HepG2 (cell line): ENCODE results near the gene YLPM1. TPM values are rescaled to one million over a fixed set of nuclear protein-coding genes. Genes with fewer than 3 reads are reported as not detected.

Source experiments
- ATAC-seq: fragments of 200-7000 bp; cut with Tn5 transposase; 3 replicates; pipeline ENCODE4 v1.9.1; 2020; ENCODE audit warnings: mild to moderate bottlenecking, moderate library complexity
- BruUV-seq: library from RNA; stranded (reverse); fragments of 400-500 nt; replicated peaks from 2 replicates; lab custom pipeline; 2021; lab: Mats Ljungman, UMichigan
- CTCF ChIA-PET: fragments of 300-600 bp; formaldehyde crosslinking; extraction: SDS; loops from one replicate; lab custom pipeline; 2021; ENCODE audit warnings: low total read pairs, inconsistent platforms, low intra/inter-chr PET ratio; lab: Yijun Ruan, JAX
- POLR2A ChIA-PET: fragments of 350-600 bp; sonication (Branson Sonifier 250); formaldehyde crosslinking; loops from one replicate; lab custom pipeline; 2020; ENCODE audit warnings: antibody characterized with exemption, inconsistent platforms; lab: Yijun Ruan, JAX
- DNase-seq: peaks from one replicate; pipeline ENCODE4 v3.0.0-alpha.2; 2015; ENCODE audit warnings: low spot score
- FAIRE-seq: peaks from 3 replicates; lab custom pipeline; 2011; peaks lifted over from hg19 to GRCh38; lab: Jason Lieb, UNC
- H2AFZ ChIP-seq: one replicate; pipeline ENCODE4 v1.6.1; 2011; ENCODE audit warnings: low read length, inconsistent platforms
- H3K27ac ChIP-seq: fragments of 300-600 bp; 3 replicates; pipeline ENCODE4 v1.8.0; 2011; ENCODE audit warnings: mixed run types, mild to moderate bottlenecking, mixed read lengths, low read length, inconsistent platforms; ENCODE audit not compliant: insufficient read depth; ENCODE audit errors: extremely low read length
- H3K27me3 ChIP-seq, 2 experiments: fragments of 200-600 bp in 1 of 2; 2 replicates in 1 of 2; 3 replicates in 1 of 2; pipeline versions ENCODE4 v1.6.0 to v1.8.0; 2011; ENCODE audit warnings: low read length in 2 of 2, mild to moderate bottlenecking in 2 of 2, moderate library complexity in 2 of 2, inconsistent platforms in 1 of 2; ENCODE audit not compliant: insufficient read depth in 2 of 2, control insufficient read depth in 1 of 2
- H3K36me3 ChIP-seq, 2 experiments: fragments of 200-600 bp in 1 of 2; replicated peaks in 1 of 2; 2 replicates in 1 of 2; 3 replicates in 1 of 2; pipeline versions ENCODE4 v1.5.1 to v1.8.0; 2011; ENCODE audit warnings: low read length in 2 of 2, inconsistent platforms in 1 of 2; ENCODE audit not compliant: insufficient read depth in 2 of 2, control insufficient read depth in 1 of 2
- H3K4me1 ChIP-seq: 2 replicates; pipeline ENCODE4 v1.5.1; 2012; ENCODE audit warnings: low read length, inconsistent platforms; ENCODE audit not compliant: insufficient read depth
- H3K4me2 ChIP-seq: 2 replicates; pipeline ENCODE4 v1.6.0; 2011; ENCODE audit warnings: low read depth, low read length, inconsistent platforms
- H3K4me3 ChIP-seq, 3 experiments: fragments of 200-600 bp in 1 of 3; sonication (generic), shearing (Covaris generic) in 1 of 3; replicated peaks in 1 of 3; 2 replicates each; pipeline ENCODE4 v1.5.1; 2011 to 2016; ENCODE audit warnings: low read length in 3 of 3, inconsistent platforms in 2 of 3, low read depth in 2 of 3, mild to moderate bottlenecking in 2 of 3, control low read depth in 1 of 3, mixed read lengths in 1 of 3; ENCODE audit not compliant: insufficient read depth in 1 of 3
- H3K79me2 ChIP-seq: one replicate; pipeline ENCODE4 v1.6.1; 2011; ENCODE audit warnings: low read length, inconsistent platforms; ENCODE audit not compliant: insufficient read depth
- H3K9ac ChIP-seq: 2 replicates; pipeline ENCODE4 v1.6.0; 2011; ENCODE audit warnings: mild to moderate bottlenecking, low read depth, low read length, inconsistent platforms; ENCODE audit not compliant: insufficient read depth
- H3K9me3 ChIP-seq: 2 replicates; pipeline ENCODE4 v1.5.1; 2012; ENCODE audit warnings: mild to moderate bottlenecking, low read length
- H4K20me1 ChIP-seq: 2 replicates; pipeline ENCODE4 v1.6.0; 2011; ENCODE audit warnings: inconsistent platforms, mild to moderate bottlenecking, low read length, moderate library complexity; ENCODE audit not compliant: insufficient read depth
- FOXC1 ChIP-seq: sonication (generic); formaldehyde crosslinking; IDR thresholded peaks from 2 replicates; pipeline ENCODE4 v1.8.0; 2022; ENCODE audit warnings: mild to moderate bottlenecking, missing genetic modification reagents, borderline replicate concordance
- PRDM15 ChIP-seq: sonication (generic); formaldehyde crosslinking; IDR thresholded peaks from 2 replicates; pipeline ENCODE4 v1.4.0; 2020; ENCODE audit warnings: missing genetic modification reagents
- THAP9 ChIP-seq: sonication (generic); formaldehyde crosslinking; IDR thresholded peaks from 2 replicates; pipeline ENCODE4; 2020; ENCODE audit warnings: missing genetic modification reagents, mild to moderate bottlenecking, borderline replicate concordance
- WIZ ChIP-seq: sonication (generic); formaldehyde crosslinking; IDR thresholded peaks from 2 replicates; pipeline ENCODE4 v1.5.1; 2020; ENCODE audit warnings: mild to moderate bottlenecking, missing genetic modification reagents
- ZNF616 ChIP-seq: sonication (generic); formaldehyde crosslinking; IDR thresholded peaks from 2 replicates; pipeline ENCODE4 v1.5.0; 2020; ENCODE audit warnings: low read depth, mild to moderate bottlenecking, missing genetic modification reagents
- ZNF652 ChIP-seq: IDR thresholded peaks from 2 replicates; pipeline ENCODE4 v1.6.1; 2016; ENCODE audit warnings: low read depth, borderline replicate concordance
- ZNF800 ChIP-seq: sonication (generic); formaldehyde crosslinking; IDR thresholded peaks from 2 replicates; pipeline ENCODE4 v1.4.0; 2020; ENCODE audit warnings: missing genetic modification reagents
- WGBS: methylation state at CpG from one replicate; pipeline ENCODE4 v1.1.6; 2017; ENCODE audit warnings: low lambda C conversion rate; 5-methylcytosine and 5-hydroxymethylcytosine counted together
- in situ Hi-C: cut with HindIII; loops from 2 replicates; pipeline ENCODE4 v1.10.0; 2017; ENCODE audit warnings: low pct_unique_long_range_greater_than_20kb; ENCODE audit not compliant: extremely low pct_ligation_motif_present
- intact Hi-C: fragments of 100-400 bp; cut with micrococcal nuclease; formaldehyde crosslinking; loops from one replicate; pipeline ENCODE4 v1.10.0; 2022; ENCODE audit not compliant: unreplicated experiment
- polyA plus RNA-seq, 8 experiments: library from polyadenylated mRNA; depleted of rRNA in 3 of 8; stranded (reverse) in 7 of 8; unstranded in 1 of 8; fragments of >200 nt; fragmentation: Illumina TruSeq in 4 of 8; extraction: Trizol in 4 of 8; gene quantifications; 2 replicates each; pipeline versions ENCODE4 v1.2.1 to v1.2.3, GENCODE V29; 2011 to 2016; ENCODE audit warnings: low read depth in 4 of 8, missing spikeins in 1 of 8, mixed read lengths in 1 of 8; ENCODE audit not compliant: insufficient read depth in 1 of 8
- total RNA-seq, 5 experiments: library from RNA; depleted of rRNA; stranded (reverse); fragments of >200 nt; fragmentation: Illumina TruSeq; extraction: Trizol; gene quantifications; 2 replicates each; pipeline ENCODE4 v1.2.3, GENCODE V29; 2016; ENCODE audit warnings: low read depth in 1 of 5

The YLPM1 gene
- total and polyA plus RNA-seq, 2 of the 13 experiments (the other 11 are each of a cell fraction or from before 2014, with no cell fraction given): 6.7 to 21.9 TPM

- no peak for TF ChIP-seq THAP9 (CRISPR knock-in tag)
These were observed 69.7 kb downstream of the YLPM1 start (continued) for GRCh38 chr14:74832849-74833248.

GRCh38 chr14:74834692-74835392 lies 71.7 kb downstream of the YLPM1 start:
- ChIA-PET CTCF (no interaction called here), POLR2A (no interaction called here)
- Histone ChIP-seq H3K79me2 (no peaks in the 10 kb centered on the region), H3K9me3 (no peaks in the 10 kb centered on the region), H3K27ac (no peak overlapping the region), H3K9ac (no peak overlapping the region), H3K4me1 (peaks cover 11% of the 10 kb centered on the region), H3K4me2 (no peak overlapping the region), H4K20me1 (no peaks in the 10 kb centered on the region), H3K4me3 (no peak overlapping the region), H3K36me3 (peaks cover 5 to 35% of the 10 kb centered on the region in 2 experiments), H3K27me3 (no peaks in the 10 kb centered on the region), H2AFZ (no peak overlapping the region)
- intact Hi-C loops: no loop called here
- in situ Hi-C loops: no loop called here
- FAIRE-seq (peak; percentile 40), DNase-seq (no peak), ATAC-seq (peak; percentile 54)
- WGBS: over 99% methylated on average over 4 of the region's 5 CpGs
- BruUV-seq: no TSS peak
- peak; percentile 68; the same call in 1 of the 2 replicates for TF ChIP-seq ZNF652 (CRISPR knock-in tag)
- TF ChIP-seq FOXC1 (CRISPR knock-in tag): no peak
- no peak for TF ChIP-seq ZNF616 (CRISPR knock-in tag)
- no peak for TF ChIP-seq PRDM15
- TF ChIP-seq ZNF800 (CRISPR knock-in tag): no peak
- no peak for TF ChIP-seq WIZ (CRISPR knock-in tag)
